NT2/D1 (cell line): Measurements from ENCODE around the gene CFC1.
"Not testable (repeated sequence)": the region's sequence is repeated elsewhere in the genome, so short reads cannot be mapped to it uniquely, and the experiment has no call there.

Experiments
- SUZ12 ChIP-seq: IDR thresholded peaks from 2 replicates; pipeline ENCODE4 v1.6.1; 2011; ENCODE audit not compliant: insufficient read length, insufficient read depth; ENCODE audit errors: extremely low read depth
- YY1 ChIP-seq: IDR thresholded peaks from 2 replicates; pipeline ENCODE4 v1.6.1; 2011; ENCODE audit not compliant: insufficient read length, insufficient read depth
- ZNF274 ChIP-seq: IDR thresholded peaks from 2 replicates; pipeline ENCODE4 v1.6.1; 2011; ENCODE audit warnings: mild to moderate bottlenecking, low read depth, low read length

- not testable (repeated sequence) for TF ChIP-seq YY1, ZNF274, SUZ12
These were observed 42.3 kb upstream of the CFC1 start for GRCh38 chr2:130641688-130642087.
